H4 (cell line): ENCODE data around the gene TBX1. TPM values are rescaled to one million over a fixed set of nuclear protein-coding genes. Genes with fewer than 3 reads are reported as not detected.
"Not testable (repeated sequence)": the region's sequence is repeated elsewhere in the genome, so short reads cannot be mapped to it uniquely, and the experiment has no call there.

ENCODE experiments used
- DNase-seq: peaks from one replicate; pipeline ENCODE4 v3.0.0-alpha.2; 2015; ENCODE audit warnings: low spot score
- total RNA-seq: library from RNA; depleted of rRNA; stranded (reverse); fragments of >200 nt; shearing (Covaris generic); gene quantifications from 2 replicates; pipeline ENCODE4 v1.2.3, GENCODE V29; 2014

The TBX1 gene
- total RNA-seq, 1 experiment from 2014 or later = not detected

GRCh38 chr22:19723232-19723982, 37.2 kb upstream of the TBX1 start, which contains the start of gene GP1BB:
Gene GP1BB (plus strand): TSS chr22:19723539. CDS start chr22:19723570, 31 bp downstream.
- no peak for DNase-seq

GRCh38 chr22:19723983-19724827, 36.4 kb upstream of the TBX1 start:
- no peak for DNase-seq

- no peak for DNase-seq
Measured at GRCh38 chr22:19724927-19725661, 35.5 kb upstream of the TBX1 start.

GRCh38 chr22:19726064-19726788, 34.4 kb upstream of the TBX1 start:
- not testable (repeated sequence) for DNase-seq

- DNase-seq = no peak
Measured at GRCh38 chr22:19727310-19728150, 33.0 kb upstream of the TBX1 start.

- no peak for DNase-seq
Measured at GRCh38 chr22:19728271-19728670, 32.3 kb upstream of the TBX1 start.

GRCh38 chr22:19728836-19729235, 31.7 kb upstream of the TBX1 start:
- no peak for DNase-seq

- no peak for DNase-seq
Measured at GRCh38 chr22:19729507-19729906, 31.1 kb upstream of the TBX1 start.

GRCh38 chr22:19730198-19730597, 30.4 kb upstream of the TBX1 start:
- DNase-seq = no peak

- peak; percentile 42 for DNase-seq
Measured at GRCh38 chr22:19730655-19731360, 29.8 kb upstream of the TBX1 start.

- no peak for DNase-seq
Measured at GRCh38 chr22:19731361-19732135, 29.0 kb upstream of the TBX1 start.

- DNase-seq = no peak
Measured at GRCh38 chr22:19732403-19733113, 28.0 kb upstream of the TBX1 start.

GRCh38 chr22:19733755-19734154, 26.8 kb upstream of the TBX1 start:
- DNase-seq = no peak

GRCh38 chr22:19734163-19734562, 26.4 kb upstream of the TBX1 start:
- no peak for DNase-seq

- no peak for DNase-seq
Measured at GRCh38 chr22:19734837-19735382, 25.7 kb upstream of the TBX1 start.

- no peak for DNase-seq
Measured at GRCh38 chr22:19735665-19736510, 24.7 kb upstream of the TBX1 start.
